Right lobe of liver (tissue), 4 donors: ENCODE data around the gene KYAT1.

Experiments used
- CTCF ChIP-seq, 4 donors: fragments of 200-600 bp in 3 of 4; fragments of 450-650 bp in 1 of 4; IDR thresholded peaks; one replicate each; pipeline versions ENCODE4 v1.5.1 to v1.8.0; 2016 to 2022; ENCODE audit warnings: antibody characterized with exemption in 4 of 4, mild to moderate bottlenecking in 2 of 4
- POLR2A ChIP-seq: fragments of 450-650 bp; IDR thresholded peaks from one replicate; pipeline ENCODE4 v1.6.1; 2017; ENCODE audit warnings: antibody characterized with exemption, mild to moderate bottlenecking
- donor health status: DM: no; HTN: no; CAD: no.
- donor health status: DM: no; HTN: no; CAD: no.
- donor health status: DM: no; HTN: yes; CAD: no.

GRCh38 chr9:128792978-128793686 is 88.6 kb downstream of the KYAT1 start:
- TF ChIP-seq CTCF (IDR thresholded peaks at IDR 0.05) (no peak), POLR2A (no peak)
